ENCODE results near the gene EXOSC5.
A peak's percentile ranks its signal among the peaks of the same experiment; 100 is the strongest.

EXOSC5 gene

GRCh38 chr19:41357746-41358145 lies 39.4 kb downstream of the EXOSC5 start:
- TF ChIP-seq ZNF384 (IDR thresholded peaks at IDR 0.05) (no peak), FOXK2 (IDR thresholded peaks at IDR 0.05) (no peak), ARNT (IDR thresholded peaks at IDR 0.05) (no peak), BHLHE40 (IDR thresholded peaks at IDR 0.05; ENCODE audit: borderline replicate concordance) (no peak), SUZ12 (IDR thresholded peaks at IDR 0.05) (no peak), L3MBTL2 (conservative IDR thresholded peaks at IDR 0.05) (no peak)
- ChIA-PET CTCF (no interaction called here), POLR2A (no interaction called here)
- DNase-seq (ENCODE audit: extremely low spot score): no peak

- CTCF ChIA-PET: no interaction called here
- TF ChIP-seq SP1 (IDR thresholded peaks at IDR 0.05) (no peak), NFRKB (IDR thresholded peaks at IDR 0.05) (no peak), BHLHE40 (IDR thresholded peaks at IDR 0.05; ENCODE audit: borderline replicate concordance) (no peak), SUZ12 (IDR thresholded peaks at IDR 0.05) (no peak), L3MBTL2 (conservative IDR thresholded peaks at IDR 0.05) (no peak), PKNOX1 (IDR thresholded peaks at IDR 0.05) (no peak), ELF4 (IDR thresholded peaks at IDR 0.05) (no peak), FOXK2 (IDR thresholded peaks at IDR 0.05) (no peak)
- DNase-seq (ENCODE audit: extremely low spot score): no peak
- POLR2A ChIA-PET: no interaction called here
These were observed 40.0 kb downstream of the EXOSC5 start for GRCh38 chr19:41356984-41357739.

- POLR2A ChIA-PET: interaction anchor here (5.4 kb wide), 1 partner anchor 8 kb away, joined by 51 read pairs; the partner anchor contains the start of gene B9D2
- TF ChIP-seq NFRKB (IDR thresholded peaks at IDR 0.05) (no peak), TARDBP (IDR thresholded peaks at IDR 0.05) (no peak), HDGF (IDR thresholded peaks at IDR 0.05; ENCODE audit: borderline replicate concordance) (no peak), PKNOX1 (IDR thresholded peaks at IDR 0.05) (no peak), FOXM1 (IDR thresholded peaks at IDR 0.05; ENCODE audit: borderline replicate concordance) (no peak), L3MBTL2 (conservative IDR thresholded peaks at IDR 0.05) (no peak), LEF1 (IDR thresholded peaks at IDR 0.05; ENCODE audit: borderline replicate concordance) (no peak)
- DNase-seq (ENCODE audit: extremely low spot score): no peak
- CTCF ChIA-PET: no interaction called here
These were observed 41.4 kb downstream of the EXOSC5 start for GRCh38 chr19:41355802-41356201.

- CTCF ChIA-PET: interaction anchor here (0.6 kb wide), 1 partner anchor 93 kb away, joined by 3 read pairs; no protein-coding TSS in a partner anchor
- POLR2A ChIA-PET: interaction anchor here (0.9 to 5.4 kb wide), 2 partner anchors 9 to 44 kb away, joined by 3 to 51 read pairs; partner anchors contain the start of gene B9D2
- TF ChIP-seq TARDBP (IDR thresholded peaks at IDR 0.05) (no peak), SUZ12 (IDR thresholded peaks at IDR 0.05) (no peak), ZNF384 (IDR thresholded peaks at IDR 0.05) (no peak)
- DNase-seq (ENCODE audit: extremely low spot score): no peak
These were observed 42.1 kb downstream of the EXOSC5 start for GRCh38 chr19:41355035-41355434.

- TF ChIP-seq ELF4 (IDR thresholded peaks at IDR 0.05) (no peak), HDGF (IDR thresholded peaks at IDR 0.05; ENCODE audit: borderline replicate concordance) (no peak)
- ChIA-PET POLR2A (interaction anchor here (0.9 to 5.4 kb wide), 2 partner anchors 10 to 44 kb away, joined by 3 to 51 read pairs; partner anchors contain the start of gene B9D2), CTCF (interaction anchor here (0.6 kb wide), 1 partner anchor 92 kb away, joined by 3 read pairs; no protein-coding TSS in a partner anchor)
- DNase-seq (ENCODE audit: extremely low spot score): no peak
These were observed 42.7 kb downstream of the EXOSC5 start for GRCh38 chr19:41354343-41354953.

GRCh38 chr19:41353466-41354342 lies 43.5 kb downstream of the EXOSC5 start, which contains the start of gene TGFB1:
Gene TGFB1, minus strand, starts transcription at chr19:41353922. Its CDS starts 878 bp downstream, at chr19:41353044.
- CTCF ChIA-PET: interaction anchor here (0.5 to 0.9 kb wide), 2 partner anchors 33 to 423 kb away, joined by 3 to 5 read pairs; no protein-coding TSS in a partner anchor
- POLR2A ChIA-PET: interaction anchor here (0.8 to 5.4 kb wide), 5 partner anchors 10 to 85 kb away, joined by 3 to 51 read pairs (median 5); partner anchors contain the start of gene B9D2
- peak; percentile 83 for DNase-seq (ENCODE audit: extremely low spot score)
- no peak for TF ChIP-seq NFRKB (IDR thresholded peaks at IDR 0.05)

All from HEK293T (cell line).